Inflammatory macrophage treated with lipopolysaccharide for 4 hours (primary cell): ENCODE measurements around the gene PUM2.
"Not testable (repeated sequence)": the region's sequence is repeated elsewhere in the genome, so short reads cannot be mapped to it uniquely, and the experiment has no call there.

ENCODE experiments used
- DNase-seq: peaks from one replicate; pipeline ENCODE4 v3.0.0-alpha.2; 2020

PUM2 gene, protein sequence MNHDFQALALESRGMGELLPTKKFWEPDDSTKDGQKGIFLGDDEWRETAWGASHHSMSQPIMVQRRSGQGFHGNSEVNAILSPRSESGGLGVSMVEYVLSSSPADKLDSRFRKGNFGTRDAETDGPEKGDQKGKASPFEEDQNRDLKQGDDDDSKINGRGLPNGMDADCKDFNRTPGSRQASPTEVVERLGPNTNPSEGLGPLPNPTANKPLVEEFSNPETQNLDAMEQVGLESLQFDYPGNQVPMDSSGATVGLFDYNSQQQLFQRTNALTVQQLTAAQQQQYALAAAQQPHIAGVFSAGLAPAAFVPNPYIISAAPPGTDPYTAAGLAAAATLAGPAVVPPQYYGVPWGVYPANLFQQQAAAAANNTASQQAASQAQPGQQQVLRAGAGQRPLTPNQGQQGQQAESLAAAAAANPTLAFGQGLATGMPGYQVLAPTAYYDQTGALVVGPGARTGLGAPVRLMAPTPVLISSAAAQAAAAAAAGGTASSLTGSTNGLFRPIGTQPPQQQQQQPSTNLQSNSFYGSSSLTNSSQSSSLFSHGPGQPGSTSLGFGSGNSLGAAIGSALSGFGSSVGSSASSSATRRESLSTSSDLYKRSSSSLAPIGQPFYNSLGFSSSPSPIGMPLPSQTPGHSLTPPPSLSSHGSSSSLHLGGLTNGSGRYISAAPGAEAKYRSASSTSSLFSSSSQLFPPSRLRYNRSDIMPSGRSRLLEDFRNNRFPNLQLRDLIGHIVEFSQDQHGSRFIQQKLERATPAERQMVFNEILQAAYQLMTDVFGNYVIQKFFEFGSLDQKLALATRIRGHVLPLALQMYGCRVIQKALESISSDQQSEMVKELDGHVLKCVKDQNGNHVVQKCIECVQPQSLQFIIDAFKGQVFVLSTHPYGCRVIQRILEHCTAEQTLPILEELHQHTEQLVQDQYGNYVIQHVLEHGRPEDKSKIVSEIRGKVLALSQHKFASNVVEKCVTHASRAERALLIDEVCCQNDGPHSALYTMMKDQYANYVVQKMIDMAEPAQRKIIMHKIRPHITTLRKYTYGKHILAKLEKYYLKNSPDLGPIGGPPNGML

DNA sequence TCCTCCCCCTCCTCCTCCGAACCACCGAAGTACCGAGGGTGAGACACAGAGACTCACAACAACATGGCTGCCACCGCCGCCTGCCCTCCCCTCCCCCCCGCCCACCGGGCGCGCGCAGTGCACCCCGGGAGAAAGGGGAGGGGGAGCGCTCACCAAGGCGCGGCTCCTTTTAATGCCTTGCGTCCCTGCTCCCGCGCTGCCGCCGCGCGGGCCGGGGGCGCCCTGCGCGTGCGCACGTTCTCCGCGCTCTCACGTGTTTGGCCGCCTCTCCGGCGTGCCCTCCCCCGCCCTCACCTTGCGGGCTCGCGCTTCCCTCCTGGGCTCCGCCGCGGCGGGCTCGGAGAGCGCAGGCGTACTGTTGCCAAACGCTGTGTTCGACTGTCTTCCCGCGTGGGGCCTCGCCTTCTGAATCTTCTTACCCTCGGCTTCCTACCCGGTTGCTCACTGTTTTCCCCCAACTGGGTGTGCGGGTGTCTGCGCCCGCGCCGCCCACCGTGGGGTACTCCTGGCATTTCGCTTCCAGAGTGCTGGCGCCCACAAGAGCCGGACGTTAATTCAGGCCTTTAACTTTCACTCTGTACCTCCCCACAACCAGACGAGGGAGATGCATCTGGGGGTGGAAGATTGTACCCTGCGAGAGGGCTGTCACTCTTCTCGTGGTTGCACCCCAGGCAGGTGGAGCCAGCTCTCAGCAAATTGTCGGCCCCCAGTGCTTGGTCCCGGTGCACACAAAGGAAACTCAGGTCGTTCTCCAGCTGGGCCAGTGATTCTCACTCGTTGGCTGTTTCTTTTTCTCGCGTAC is at the start of gene PUM2:
PUM2 (minus strand) TSS at position 92 of the 802 bp plus-strand sequence. CDS start 23,484 bp downstream, outside the sequence.
- DNase-seq = peak; percentile 80

DNA sequence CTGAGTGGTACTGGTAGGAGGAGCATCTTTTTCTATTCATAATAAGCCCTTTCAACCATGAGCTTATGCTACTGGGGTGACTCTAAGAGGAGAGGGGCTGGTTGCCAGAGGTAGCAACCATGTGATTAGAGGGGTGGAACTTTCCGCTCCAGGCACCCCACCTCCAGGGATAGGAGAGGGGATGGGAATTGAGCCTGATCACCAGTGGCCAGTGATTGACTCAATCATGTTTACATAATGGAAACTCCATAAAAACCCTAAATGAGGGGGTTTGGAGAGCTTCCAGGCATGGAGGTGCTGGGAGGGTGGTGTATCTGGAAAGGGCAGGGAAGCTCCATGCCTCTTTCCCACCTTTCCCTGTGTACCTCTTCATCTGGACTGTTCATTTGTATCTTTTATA is 49.7 kb upstream of the PUM2 start:
- no peak for DNase-seq

DNA sequence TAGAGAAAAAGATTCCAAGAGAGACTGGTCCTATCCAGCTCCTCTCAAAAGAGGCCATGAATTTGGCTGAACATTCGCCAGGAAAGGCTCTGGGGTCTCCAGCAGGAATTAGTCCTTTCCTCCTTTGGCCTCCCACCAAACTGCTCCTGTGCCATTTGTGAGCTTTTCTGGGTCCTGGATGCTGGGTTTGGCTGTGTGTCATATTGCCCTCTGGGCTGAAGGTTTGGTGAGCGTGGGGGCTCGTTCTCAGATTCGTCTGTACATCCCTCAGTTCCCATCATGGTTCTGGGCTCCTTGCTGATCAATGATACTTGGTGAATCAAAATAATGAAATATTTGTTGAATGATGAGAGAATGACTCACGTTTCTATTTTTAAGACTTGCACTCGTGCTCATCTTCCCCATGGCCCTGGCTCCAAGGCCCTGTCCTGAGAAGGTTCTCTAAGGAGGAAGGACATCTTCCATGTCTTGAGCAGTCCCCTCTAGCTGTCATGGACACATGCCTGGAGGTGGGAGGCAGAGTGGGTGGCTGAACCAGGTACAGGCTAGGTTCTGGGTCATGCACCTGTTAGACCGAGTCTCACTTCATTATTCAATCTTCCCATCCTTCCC is 48.4 kb upstream of the PUM2 start:
- DNase-seq = no peak

DNA sequence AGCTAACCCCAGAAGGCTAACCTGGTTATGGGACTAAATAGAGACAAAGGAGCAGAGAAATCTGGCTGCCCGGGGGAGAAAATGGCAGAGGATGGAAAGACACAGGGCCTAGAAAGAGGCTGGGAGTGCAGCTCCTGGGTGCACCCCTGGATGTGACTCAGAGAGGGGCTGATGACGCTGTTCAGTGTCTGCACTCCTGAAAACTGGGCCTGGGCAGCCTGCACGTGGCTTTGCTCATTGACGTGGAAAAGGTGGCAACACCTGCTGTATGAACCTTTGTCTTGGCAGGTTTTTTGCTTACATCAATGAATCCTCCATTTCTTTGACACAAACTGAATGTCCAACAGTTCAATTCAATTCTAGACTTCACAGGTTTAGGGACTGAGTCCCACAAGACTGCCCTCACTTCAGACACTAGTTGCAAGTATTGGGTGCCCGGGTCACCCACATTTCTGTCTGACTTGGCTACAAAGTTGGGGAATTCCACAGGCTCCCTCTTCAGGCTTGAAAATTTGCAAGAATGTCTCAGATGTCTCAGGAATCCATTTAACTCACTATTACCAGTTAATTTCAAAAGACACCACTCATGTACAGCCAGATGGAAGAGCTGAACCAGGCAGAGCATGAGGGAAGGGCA is 47.3 kb upstream of the PUM2 start:
- no peak for DNase-seq

DNA sequence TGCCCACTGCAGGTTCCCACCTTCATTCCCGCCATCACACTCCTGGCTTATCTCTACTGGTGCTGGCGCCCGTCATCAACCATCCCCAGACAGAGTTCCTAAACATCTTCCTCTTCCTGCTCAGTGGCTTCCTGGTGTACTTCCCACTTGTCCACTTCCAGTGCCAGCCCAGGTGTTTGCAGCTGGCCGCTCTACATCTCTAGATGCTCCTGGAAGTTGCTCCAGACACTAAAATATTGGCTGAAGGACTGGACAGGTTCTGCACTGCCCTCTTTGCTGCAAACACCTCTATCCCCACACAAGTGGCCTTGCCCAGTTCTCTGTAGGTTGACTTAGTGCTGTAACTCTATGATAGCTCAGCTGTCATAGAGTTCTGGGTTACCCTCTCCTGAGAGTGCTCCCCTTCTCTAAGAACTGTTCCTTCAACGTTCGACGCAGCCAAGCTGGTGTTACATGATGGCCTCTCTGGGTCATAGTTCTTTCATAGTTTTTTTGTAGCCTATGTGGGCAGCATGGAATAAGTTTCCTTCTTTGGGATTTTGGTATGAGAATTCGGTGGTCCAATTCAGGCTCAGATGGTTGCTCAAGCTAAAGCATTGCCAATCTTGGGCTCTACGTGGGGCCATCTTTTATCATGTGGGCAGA is 45.8 kb upstream of the PUM2 start:
- no peak for DNase-seq

DNA sequence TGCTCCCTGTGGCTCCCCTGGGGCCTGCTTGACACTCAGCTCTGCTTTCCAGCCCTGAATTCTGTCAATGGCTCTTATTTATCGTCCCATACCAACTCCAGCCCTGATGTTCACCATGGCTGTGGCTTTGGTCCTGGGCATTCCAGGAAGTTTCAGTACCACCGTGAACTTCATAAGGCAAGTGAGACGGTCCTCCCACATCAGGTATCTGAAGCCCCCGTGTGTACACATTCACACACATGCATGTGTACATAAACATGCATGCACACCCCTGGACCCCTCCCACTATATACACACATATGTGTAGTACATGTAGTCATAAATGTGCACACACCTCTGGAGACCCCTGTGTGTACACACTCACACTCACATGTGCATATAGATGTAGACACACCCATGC is 43.3 kb upstream of the PUM2 start:
- DNase-seq = no peak

DNA sequence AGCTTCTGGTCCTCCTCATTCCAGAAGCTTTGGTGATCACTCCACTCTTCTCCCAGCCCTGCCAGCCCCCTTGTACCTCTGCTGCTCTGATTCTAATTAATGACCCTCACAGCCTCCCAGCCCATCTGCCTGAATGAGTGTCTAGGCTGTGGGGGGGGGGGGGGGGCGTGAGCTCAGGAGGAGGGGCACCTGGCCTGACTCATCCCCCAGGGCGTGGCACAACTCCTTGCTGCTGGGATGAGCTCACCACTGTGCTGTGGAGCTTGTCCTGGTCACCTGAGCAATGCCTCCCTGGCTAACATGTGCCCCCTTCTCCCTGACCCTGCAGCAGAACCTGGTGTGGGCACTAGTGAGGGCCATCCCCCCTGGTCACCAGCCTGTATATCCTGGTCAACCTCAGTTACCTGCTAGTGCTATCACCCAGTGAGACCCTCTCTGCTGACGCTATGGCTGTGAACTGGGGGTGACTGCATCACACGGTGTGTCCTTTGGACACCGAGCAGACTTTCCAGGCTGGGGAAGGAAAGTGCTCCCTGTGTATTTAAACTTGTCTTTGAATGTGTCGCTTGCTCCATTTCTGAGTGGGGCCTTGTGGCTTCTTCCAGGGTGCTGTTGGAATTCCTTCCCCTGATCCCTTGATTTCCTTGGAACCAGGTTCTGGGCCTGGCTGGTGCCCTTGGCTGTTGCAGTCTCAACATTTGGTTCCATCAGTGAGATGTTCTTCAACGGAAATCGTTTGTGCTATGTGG is 41.5 kb upstream of the PUM2 start:
- no peak for DNase-seq

DNA sequence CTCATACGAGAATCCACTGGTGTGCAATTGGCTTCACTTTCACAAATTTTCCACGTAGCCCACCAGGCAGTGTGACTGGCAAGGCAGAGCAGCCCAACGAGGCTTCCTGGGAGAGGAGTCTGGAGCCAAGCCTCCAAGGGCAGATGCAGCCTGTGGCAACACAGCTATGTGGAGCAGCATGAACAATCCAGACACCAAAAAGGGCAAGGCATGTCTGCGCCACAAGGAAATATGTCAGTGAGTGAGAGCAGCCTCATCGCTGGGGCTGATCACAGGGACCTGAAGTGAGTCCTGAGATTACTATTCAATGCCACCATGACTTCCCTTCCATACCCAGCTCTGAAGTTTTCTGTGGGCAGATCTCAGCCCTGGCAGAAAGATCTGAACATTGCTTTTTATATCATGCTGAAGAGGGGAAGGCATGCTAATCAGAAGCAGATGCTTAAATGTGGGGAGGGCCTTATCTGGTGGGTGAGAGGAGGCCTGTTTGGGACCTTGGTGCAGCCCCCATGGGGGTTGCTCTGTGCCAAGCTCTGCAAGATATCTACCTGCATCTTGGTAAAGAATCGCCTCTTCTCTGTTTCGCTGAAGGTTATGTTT is 40.0 kb upstream of the PUM2 start:
- DNase-seq = no peak

DNA sequence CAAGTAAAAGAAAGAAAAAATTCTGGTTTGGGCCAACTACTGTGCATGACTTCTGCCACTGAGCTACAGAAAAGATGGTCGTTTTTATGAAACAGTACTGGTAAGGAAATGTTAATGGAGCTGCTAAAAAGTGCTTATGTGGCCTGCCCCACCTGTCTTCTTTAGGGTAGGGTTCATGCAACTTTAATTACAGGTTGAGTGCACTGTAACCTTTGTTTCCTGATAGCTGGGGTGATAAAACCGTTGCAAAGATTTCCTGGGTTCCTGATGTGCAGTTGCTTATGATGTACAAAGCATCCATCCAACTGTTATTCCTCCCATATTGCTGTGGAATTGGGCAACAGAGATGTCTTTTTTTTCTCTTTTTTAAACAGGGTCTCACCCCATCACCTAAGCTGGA is 34.3 kb upstream of the PUM2 start:
- no peak for DNase-seq

DNA sequence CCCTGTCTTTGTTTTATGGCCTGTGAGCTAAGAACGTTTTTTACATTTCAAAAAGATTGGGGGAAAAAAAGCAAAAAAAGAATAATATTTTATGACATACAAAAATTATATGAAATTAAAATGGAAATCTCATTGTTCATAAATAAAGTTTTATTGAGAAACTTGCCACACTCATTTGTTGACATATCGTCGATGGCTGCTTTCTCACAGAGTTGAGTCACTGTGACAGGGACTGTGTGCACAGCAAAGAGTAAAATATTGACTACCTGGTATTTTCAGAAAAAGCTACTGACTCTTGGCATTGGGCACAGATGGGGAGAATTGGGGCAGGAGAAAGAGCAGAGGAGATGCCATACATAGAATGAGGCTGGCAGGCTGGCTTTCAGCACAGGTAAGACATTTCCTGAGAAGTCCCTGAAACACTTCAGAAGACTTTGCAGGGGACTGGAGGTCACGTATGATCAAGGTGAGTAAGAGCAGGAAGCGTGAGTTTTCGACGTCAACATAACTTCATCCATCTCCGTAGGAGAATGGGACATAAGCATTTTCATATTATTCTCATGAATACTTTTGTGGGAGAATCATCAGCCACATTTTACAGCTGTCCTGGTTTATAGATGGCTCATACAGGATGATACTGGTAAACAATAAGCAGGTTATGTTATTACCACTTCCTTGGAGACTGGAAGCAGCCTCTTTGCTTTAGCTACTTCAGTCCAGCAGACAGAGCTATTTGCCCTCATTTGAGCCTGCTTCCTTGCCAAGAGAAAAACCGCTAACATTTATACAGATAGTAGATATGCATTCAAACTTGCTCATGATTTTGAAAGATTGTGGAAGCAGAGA is 32.5 kb upstream of the PUM2 start:
- no peak for DNase-seq

DNA sequence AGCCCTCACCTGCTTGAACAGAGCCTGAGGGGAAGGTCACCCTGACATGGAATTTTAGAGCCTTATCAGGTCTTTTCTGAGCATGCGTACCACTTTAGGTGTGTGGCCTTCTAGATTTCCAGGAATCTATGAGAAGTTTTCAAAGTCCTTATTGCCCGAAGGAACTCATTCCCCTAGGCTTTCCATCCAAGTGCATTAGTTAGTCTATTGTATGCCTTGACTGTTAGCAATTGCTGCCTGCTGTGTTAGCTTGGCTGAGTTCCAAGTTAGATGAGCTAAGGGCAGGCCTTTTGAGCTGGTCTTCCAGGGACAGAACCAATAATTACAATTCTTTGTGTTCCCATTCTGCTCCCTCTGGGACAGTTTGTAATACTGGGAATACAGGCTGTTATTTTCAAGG is 30.8 kb upstream of the PUM2 start:
- DNase-seq = no peak

DNA sequence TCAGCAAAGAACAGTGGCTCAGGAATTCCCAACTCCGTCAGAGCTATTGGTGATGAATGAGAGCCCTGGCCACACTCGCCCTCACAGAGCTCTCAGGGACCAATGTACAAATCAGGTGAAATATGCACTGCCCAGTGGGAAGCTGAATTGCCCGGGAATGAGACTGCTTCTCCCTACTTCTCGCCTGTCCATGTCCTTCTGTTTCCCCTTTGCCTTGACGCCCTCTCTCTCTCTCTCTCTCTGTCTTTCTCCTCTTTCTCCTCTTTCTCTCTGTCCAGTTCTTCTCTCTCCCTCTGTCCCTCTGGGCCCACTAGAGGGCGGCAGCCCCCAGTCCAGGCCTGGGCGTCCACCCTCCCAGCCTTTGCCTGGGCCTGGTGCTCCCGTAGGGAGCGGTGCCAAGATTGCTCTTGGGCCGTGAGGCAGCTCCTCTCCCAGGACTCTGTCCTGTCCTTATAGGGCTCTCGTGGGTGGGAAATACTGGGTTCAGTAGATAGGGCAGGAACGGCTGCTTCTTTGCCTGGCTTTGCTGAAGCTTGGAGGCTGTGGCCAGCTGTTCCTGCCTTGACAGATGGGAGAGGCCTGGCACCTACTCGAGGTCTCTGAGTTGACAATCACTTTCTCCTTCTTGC is 28.4 kb upstream of the PUM2 start:
- peak; percentile 35 for DNase-seq

DNA sequence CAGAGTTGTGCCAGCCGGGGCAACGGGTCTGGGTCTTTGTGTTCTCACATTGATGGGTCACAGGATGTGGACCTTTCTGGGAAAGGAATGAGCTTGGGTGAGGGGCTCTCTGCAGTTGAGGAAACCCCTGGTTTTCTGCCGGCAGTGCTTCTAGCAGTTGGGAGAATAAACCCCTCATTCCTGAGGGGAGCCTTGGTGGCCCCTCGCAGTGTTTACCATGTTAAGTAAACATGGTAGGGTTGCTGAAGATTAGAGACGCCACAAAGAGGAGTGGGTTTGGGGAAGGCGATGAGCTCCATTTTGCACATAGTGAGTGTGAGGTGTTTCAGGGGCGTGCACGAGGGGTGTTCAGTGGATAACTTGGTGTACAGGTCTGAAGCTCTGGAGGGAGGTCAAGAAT is 27.7 kb upstream of the PUM2 start:
- no peak for DNase-seq

DNA sequence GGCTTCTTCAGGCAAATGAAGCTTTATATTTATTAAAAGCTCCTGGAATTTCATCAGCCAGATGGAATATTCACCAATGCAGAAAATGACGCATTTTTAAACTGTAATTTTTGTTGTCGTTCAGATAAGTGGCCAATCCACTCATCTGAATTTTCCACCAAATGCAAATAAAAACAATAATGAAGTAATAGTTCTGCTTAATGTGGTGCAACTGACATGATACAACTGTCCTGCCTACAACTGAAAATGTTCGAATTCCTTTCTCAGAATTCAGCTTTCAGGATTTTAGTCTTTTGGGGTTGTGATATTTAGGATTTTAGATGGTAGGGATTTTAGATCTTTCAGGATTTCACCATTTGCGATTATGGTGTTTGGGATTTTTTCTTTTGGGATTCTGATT is 27.1 kb upstream of the PUM2 start:
- no peak for DNase-seq

DNA sequence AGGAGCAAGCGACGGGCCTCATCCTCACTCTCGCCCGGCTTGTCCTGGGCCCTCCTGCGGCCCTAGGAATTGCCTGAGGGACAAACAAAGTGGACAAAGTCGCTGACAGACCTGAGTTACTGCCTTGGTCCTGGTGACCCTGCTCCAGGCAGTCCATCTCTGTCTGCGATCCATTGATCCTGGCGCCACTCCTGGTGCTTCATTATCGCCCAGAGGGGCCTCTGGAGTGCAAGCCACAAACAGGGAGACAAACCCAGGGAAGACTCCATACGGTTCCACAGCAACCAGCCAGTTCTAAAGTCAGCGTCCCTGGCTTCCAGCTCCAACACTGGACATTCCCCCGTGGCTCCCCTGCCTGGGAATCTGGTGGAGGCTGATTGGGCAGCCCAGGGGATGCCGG is 24.3 kb upstream of the PUM2 start:
- not testable (repeated sequence) for DNase-seq

DNA sequence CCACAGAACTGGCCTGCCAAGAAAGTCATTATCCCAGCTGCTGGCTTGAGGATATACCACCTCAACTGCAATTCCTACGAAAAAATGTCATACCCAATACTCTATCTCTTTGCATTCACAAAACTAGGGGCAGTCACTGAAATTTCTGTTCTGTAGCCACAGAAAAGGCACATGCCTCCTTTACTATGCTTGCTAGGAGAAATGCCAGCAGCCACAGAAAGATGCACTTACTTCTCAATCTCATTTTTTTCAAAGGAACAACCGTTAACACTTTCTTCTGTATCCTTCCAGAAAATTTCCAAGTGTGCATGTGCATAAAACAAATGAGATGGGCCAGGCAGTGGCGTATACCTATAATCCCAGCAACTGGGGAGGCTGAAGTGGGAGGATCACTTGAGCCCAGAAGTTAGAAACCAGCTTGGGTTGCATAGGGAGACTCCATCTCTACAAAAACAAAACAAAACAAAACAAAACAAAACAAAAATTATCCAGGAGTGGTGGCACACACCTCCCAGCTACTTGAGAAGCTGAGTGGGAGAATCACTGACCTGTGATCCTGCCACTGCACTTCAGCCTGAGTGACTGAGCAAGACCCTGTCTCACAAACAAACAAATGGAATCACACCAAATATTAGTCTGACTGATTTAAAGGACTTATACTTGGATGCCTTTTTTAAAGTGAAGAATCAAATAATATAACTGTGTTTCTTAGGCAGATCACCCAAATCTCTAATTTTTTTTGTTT is 22.4 kb upstream of the PUM2 start:
- no peak for DNase-seq

DNA sequence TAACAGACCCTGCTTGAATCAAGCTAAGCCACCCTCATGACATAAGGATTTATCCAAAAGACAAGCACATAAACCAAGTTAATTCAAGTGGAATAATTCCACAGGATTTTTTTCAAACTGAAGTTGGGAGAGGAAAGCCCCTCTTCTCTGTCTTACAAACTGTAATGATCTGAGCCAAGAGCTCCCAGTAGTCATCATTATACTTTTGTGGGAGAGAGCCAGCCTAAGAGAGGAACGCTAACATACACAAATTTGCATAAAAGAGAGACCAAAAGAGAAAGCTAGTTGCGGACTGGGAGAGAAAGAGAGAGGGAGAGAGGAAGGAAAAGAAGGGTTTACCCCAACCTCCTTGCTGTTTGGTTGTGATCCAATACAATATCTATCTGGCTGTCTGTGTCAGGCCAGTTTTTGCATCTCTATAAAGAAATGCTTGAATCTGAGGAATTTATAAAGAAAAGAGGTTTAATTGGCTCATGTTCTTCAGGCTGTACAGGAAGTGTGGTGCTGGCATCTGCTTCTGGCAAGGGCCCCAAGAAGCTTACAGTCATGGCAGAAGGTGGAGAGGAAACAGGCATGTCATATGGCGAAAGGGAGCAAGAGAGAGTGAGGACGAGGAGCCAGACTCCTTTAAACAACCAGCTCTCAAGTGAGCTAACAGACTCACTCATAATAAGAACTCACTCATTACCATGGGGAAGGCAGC is 20.8 kb upstream of the PUM2 start:
- DNase-seq = no peak
